Measurements from ENCODE around the gene HACL1. TPM values are rescaled to one million over a fixed set of nuclear protein-coding genes. Genes with fewer than 3 reads are reported as not detected.

The HACL1 gene
- total RNA-seq, 1 experiment from 2014 or later = 18.6 TPM

DNA sequence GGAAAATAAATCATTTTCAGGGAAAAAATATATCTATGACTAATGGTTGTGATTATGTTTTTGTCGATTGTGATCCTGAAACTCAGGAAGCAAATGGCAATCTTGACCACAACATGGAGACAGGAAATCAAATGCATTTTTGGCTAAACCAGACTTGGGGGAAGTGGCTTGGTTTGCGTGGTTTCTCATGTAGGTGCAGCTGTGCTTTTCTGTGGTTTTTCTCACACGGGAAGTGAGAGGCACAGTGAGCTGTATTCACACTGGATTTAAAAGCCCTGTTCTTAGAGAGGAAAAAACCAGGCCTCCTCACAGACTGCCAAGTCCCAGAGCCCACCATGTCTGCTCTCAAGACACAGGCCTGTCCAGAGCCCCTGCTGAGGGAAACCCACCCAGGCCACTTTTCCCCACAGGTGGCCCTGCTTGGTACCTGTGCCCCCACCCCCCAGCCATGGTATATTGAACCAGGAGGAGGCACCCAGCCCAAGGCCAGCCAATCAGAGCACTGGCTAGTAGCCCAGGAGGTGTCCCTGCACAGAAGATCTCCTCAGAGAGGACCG is 46.3 kb upstream of the HACL1 start:
- no TSS peak for BruUV-seq (replicated peaks)
- CTCF ChIA-PET = no interaction called here
- intact Hi-C loops (cut with micrococcal nuclease; ENCODE audit: unreplicated experiment) = no loop called here

DNA sequence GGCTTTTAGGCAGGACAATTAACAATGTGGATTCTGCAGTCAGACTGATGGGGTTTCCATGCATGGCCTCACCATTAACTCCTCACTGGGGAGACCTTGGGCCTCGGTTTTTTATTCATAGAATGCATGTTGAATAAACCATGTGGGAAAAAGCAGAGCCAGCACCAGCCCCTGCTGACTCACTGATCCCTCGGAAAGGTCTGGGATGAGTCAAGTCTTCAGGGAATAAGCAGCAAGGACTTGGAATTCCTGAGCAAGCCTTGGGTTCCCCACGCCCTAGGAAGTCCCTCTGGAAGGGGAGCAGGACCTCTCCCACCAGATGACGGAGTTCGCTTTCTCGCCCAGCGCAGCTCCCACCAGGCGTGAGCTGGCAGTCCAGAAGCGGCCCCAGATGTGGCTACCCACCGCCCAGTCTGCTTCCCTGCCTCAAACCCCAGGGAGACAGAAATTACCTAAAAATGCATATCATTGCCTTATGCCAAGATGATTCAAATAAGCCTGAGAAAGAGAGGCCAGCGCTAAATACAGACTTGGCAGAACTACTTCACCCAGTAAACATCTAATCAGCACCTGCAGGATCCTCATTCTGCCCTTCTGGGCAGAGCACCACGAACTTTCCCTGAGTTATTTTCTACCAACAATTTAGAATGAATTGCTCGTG is 45.6 kb upstream of the HACL1 start:
- ChIA-PET POLR2A (ENCODE audit: low non-redundant PET) (no interaction called here), CTCF (interaction anchor here (0.6 kb wide), 1 partner anchor 150 kb away, joined by 3 read pairs; no protein-coding TSS in a partner anchor)
- BruUV-seq (replicated peaks) = no TSS peak
- Histone ChIP-seq H3K27ac (ENCODE audit: low read depth, low read length, poor library complexity, severe bottlenecking) (peak overlapping the region; percentile 33), H3K9me3 (ENCODE audit: low read depth, low read length, poor library complexity, severe bottlenecking) (no peaks in the 10 kb centered on the region), H3K4me3 (ENCODE audit: low read depth, low read length, poor library complexity, severe bottlenecking) (no peak overlapping the region), H3K4me1 (ENCODE audit: insufficient read depth, low read length, poor library complexity, severe bottlenecking) (peaks cover 15% of the 10 kb centered on the region), H3K36me3 (ENCODE audit: insufficient read depth, low read length, poor library complexity, severe bottlenecking) (no peaks in the 10 kb centered on the region), H3K27me3 (replicated peaks; ENCODE audit: insufficient read depth, low read depth, low read length, poor library complexity) (no peaks in the 10 kb centered on the region)
- intact Hi-C loops (cut with micrococcal nuclease; ENCODE audit: unreplicated experiment) = no loop called here
- TF ChIP-seq, protein P1, sequence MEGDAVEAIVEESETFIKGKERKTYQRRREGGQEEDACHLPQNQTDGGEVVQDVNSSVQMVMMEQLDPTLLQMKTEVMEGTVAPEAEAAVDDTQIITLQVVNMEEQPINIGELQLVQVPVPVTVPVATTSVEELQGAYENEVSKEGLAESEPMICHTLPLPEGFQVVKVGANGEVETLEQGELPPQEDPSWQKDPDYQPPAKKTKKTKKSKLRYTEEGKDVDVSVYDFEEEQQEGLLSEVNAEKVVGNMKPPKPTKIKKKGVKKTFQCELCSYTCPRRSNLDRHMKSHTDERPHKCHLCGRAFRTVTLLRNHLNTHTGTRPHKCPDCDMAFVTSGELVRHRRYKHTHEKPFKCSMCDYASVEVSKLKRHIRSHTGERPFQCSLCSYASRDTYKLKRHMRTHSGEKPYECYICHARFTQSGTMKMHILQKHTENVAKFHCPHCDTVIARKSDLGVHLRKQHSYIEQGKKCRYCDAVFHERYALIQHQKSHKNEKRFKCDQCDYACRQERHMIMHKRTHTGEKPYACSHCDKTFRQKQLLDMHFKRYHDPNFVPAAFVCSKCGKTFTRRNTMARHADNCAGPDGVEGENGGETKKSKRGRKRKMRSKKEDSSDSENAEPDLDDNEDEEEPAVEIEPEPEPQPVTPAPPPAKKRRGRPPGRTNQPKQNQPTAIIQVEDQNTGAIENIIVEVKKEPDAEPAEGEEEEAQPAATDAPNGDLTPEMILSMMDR (conservative IDR thresholded peaks at IDR 0.05; ENCODE audit: low read depth, low read length) = no peak
- no peak for TF ChIP-seq EZH2 (IDR thresholded peaks at IDR 0.05; ENCODE audit: borderline replicate concordance, low read depth, low read length, poor library complexity, severe bottlenecking)
- DNase-seq (ENCODE audit: low spot score) = peak; percentile 62

More for the DNA sequence above, 46.3 kb upstream of the HACL1 start:
- H3K4me1 ChIP-seq (ENCODE audit: insufficient read depth, low read length, poor library complexity, severe bottlenecking) = peaks cover 15% of the 10 kb centered on the region
- H3K27ac ChIP-seq (ENCODE audit: low read depth, low read length, poor library complexity, severe bottlenecking) = peak overlapping the region; percentile 33
- POLR2A ChIA-PET (ENCODE audit: low non-redundant PET) = no interaction called here
- no peak overlapping the region for H3K4me3 ChIP-seq (ENCODE audit: low read depth, low read length, poor library complexity, severe bottlenecking)
- H3K27me3 ChIP-seq (replicated peaks; ENCODE audit: insufficient read depth, low read depth, low read length, poor library complexity) = no peaks in the 10 kb centered on the region
- H3K9me3 ChIP-seq (ENCODE audit: low read depth, low read length, poor library complexity, severe bottlenecking) = no peaks in the 10 kb centered on the region
- DNase-seq (ENCODE audit: low spot score) = peak; percentile 22
- no peaks in the 10 kb centered on the region for H3K36me3 ChIP-seq (ENCODE audit: insufficient read depth, low read length, poor library complexity, severe bottlenecking)
- TF ChIP-seq, protein P1 (conservative IDR thresholded peaks at IDR 0.05; ENCODE audit: low read depth, low read length) = no peak
- no peak for TF ChIP-seq EZH2 (IDR thresholded peaks at IDR 0.05; ENCODE audit: borderline replicate concordance, low read depth, low read length, poor library complexity, severe bottlenecking)

DNA sequence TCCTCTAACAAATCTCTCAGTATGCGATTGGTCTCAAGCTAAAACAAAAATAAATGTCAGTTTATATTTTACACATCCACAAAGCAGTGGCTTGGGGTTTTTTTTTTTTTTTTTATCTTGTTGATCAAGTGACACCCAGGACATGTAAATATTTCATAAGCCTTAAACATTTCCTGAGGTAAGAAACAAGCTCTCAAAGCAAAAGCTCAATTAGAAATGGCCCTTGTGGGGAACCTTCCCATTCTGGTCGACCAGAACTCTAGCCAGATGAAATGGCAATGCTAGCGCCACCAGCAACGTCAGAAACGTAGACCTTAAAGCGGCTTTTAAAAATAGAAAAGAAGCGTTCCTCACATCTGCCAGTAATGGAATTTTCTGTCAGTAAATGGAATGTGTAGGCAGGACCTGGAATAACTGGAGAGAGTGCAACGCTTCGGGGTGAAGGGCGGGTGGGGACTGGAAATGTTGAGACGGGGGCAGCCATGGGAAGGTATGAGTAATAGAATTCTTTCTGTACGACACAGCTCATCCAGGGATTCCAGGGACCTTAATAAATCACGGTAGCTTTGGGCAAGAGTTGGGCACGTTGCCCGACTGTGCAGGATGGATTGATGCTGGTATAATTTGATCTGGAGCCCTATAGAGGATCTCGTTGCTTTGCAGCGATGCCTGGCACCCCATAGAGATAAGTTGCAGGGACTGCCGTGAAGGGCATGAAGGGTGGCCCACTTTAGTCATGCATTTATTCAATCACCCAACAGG is 44.6 kb upstream of the HACL1 start:
- H3K4me1 ChIP-seq (ENCODE audit: insufficient read depth, low read length, poor library complexity, severe bottlenecking) = peaks cover 15% of the 10 kb centered on the region
- no peak overlapping the region for H3K4me3 ChIP-seq (ENCODE audit: low read depth, low read length, poor library complexity, severe bottlenecking)
- POLR2A ChIA-PET (ENCODE audit: low non-redundant PET) = interaction anchor here (0.7 to 1.1 kb wide), 2 partner anchors 10 to 12 kb away, joined by 7 to 12 read pairs; no protein-coding TSS in a partner anchor
- TF ChIP-seq, protein P1 (conservative IDR thresholded peaks at IDR 0.05; ENCODE audit: low read depth, low read length) = no peak
- TF ChIP-seq EZH2 (IDR thresholded peaks at IDR 0.05; ENCODE audit: borderline replicate concordance, low read depth, low read length, poor library complexity, severe bottlenecking) = no peak
- intact Hi-C loops (cut with micrococcal nuclease; ENCODE audit: unreplicated experiment) = no loop called here
- no peaks in the 10 kb centered on the region for H3K27me3 ChIP-seq (replicated peaks; ENCODE audit: insufficient read depth, low read depth, low read length, poor library complexity)
- no TSS peak for BruUV-seq (replicated peaks)
- CTCF ChIA-PET = interaction anchor here (0.6 kb wide), 1 partner anchor 151 kb away, joined by 3 read pairs; no protein-coding TSS in a partner anchor
- H3K27ac ChIP-seq (ENCODE audit: low read depth, low read length, poor library complexity, severe bottlenecking) = no peak overlapping the region
- no peaks in the 10 kb centered on the region for H3K36me3 ChIP-seq (ENCODE audit: insufficient read depth, low read length, poor library complexity, severe bottlenecking)
- no peaks in the 10 kb centered on the region for H3K9me3 ChIP-seq (ENCODE audit: low read depth, low read length, poor library complexity, severe bottlenecking)
- DNase-seq (ENCODE audit: low spot score) = peak; percentile 87
